ENCODE data around the gene BICC1.

BICC1 gene

GRCh38 chr10:58752665-58753064, 240.0 kb downstream of the BICC1 start:
- no peak for DNase-seq (ENCODE audit: low spot score)

GRCh38 chr10:58753425-58753824, 240.8 kb downstream of the BICC1 start:
- no peak for DNase-seq (ENCODE audit: low spot score)

DNA sequence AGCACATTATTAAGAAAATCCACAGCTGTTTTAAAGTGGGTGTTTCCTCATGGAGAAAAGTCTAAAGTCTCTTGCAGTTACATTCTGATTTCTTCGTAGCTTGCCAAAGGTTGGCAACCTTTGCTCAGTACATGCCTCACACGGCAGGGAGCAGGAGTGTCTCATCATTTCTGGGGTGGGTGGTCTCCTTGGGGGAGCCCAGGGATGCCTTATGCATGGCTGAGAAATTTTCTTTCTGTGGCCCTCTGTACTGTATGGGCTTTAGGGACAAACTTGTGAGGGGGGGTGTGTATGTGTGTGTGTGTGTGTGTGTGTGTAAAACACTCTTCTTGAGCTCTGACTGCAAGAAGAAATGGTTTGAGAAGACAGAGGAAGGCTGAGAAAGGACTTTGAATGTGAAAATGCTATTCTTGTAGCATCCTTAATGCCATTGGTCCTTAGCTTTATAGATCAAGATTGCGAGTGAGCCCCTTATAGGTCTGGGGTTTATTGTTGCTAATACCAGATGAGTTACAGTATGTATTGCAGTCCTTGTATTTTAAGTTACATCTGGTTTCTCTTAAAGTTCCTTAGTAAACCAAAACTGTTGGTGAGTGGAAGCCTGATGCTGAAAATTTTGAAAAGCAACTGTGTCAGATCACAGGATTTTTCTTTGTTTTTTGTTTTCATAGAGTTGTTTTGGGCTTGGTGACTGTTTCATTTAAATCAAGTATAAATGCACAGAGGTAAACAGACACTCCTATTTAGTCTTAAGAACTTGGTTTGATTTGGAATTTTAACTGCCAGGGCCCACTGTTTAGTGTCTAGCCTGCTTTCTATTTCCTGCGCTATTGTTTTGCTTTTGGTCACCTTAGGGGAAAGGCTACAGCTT, 242.0 kb downstream of the BICC1 start:
- DNase-seq (ENCODE audit: low spot score): no peak

- no peak for DNase-seq (ENCODE audit: low spot score)
These were observed 242.6 kb downstream of the BICC1 start for GRCh38 chr10:58755340-58755610.

GRCh38 chr10:58755677-58756076, 243.0 kb downstream of the BICC1 start:
- peak; percentile 5 for DNase-seq (ENCODE audit: low spot score)

GRCh38 chr10:58756130-58756719, 243.6 kb downstream of the BICC1 start:
- no peak for DNase-seq (ENCODE audit: low spot score)

DNA sequence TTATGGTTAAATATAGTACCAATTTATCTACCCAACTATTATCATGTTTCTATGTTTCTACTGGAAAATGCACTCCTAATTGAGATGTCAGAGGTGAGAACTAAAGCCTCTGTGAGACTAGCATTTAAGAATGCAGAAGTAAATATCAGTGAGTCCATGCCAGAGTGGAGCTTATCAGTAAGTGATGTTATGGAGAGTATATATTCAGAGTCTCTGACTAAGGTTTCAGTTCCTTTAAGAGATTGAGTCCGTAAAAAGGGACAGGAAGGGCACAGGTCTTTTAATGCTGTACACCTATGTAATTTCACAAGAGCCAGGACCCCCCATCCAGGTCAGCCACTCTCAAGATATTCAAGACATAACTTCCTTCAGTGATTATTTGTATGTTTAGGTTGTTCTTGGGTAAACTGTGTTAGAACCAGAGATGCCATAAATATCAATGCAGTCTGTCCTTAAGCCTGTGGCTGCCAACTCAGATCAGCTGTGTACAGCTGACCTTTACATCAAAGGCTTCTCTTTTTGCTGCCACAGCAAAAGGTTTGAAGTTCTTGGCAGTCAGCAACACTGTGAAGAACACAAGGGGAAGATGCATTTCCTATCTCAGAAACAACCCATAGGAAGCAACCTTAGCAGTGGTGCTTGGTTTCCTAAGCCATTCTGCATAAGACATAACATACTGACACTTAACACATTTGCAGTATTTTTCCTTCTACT, 244.8 kb downstream of the BICC1 start:
- DNase-seq (ENCODE audit: low spot score): no peak

DNA sequence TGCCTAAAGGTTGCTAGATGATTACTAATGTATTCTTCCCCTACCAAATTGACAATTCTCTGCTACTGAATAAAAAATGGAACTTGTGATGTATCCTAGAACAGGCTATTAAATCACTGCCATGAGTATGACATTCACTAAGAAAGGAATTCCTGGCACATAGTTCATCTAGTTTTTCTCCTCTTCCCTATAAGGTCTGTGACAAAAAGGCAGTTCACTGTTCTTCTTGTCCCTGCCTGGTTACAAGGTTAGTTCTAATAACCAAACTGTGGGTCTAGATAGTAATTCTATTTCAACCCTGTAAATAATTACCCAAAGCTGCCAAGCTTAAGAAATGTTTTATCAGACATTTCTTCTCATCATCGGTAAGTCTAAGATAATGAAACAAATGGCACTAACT, 245.6 kb downstream of the BICC1 start:
- no peak for DNase-seq (ENCODE audit: low spot score)

- DNase-seq (ENCODE audit: low spot score): no peak
These were observed 251.5 kb downstream of the BICC1 start for GRCh38 chr10:58764087-58764747.

- DNase-seq (ENCODE audit: low spot score): no peak
These were observed 253.2 kb downstream of the BICC1 start for GRCh38 chr10:58765910-58766309.

GRCh38 chr10:58767652-58768051, 255.0 kb downstream of the BICC1 start:
- no peak for DNase-seq (ENCODE audit: low spot score)

DNA sequence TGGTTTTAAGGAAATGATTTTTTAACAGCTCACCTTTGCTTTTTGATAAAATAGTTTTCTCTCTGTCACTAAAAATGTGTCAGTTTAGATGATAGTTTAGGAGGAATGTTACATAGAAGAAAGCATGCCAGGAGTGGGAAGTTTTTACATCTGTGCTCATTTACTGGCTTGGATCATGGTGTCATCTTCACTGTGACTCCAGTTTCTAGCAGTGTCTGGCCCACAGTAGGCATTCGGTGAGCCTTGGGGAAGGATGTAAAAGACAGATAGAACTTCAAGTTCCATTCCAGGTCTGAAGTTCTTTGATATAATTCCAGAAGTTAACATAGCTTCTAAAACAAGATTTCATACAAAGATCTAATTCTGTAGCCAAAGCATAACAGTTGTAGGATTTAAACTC, 259.2 kb downstream of the BICC1 start:
- DNase-seq (ENCODE audit: low spot score): no peak

DNA sequence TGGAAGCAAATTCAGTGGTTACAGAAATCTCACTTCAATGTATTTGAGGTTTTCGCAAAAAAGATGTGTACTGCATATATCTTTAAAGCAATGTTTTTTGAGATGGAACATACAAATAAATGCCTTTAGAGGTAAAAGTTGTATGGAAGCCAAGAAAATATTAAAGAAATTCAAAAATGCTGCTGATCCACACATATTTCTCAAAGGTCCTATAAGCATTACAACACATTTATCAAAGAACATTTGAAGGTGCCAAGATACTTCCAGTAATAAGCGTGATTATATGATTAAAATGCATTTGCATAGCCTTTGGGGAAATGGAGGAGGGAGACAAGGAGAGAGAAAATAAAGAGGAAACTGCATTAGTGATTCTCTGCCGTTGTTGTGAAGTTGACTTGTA, 260.1 kb downstream of the BICC1 start:
- DNase-seq (ENCODE audit: low spot score): no peak

GRCh38 chr10:58773341-58773740, 260.7 kb downstream of the BICC1 start:
- no peak for DNase-seq (ENCODE audit: low spot score)

DNA sequence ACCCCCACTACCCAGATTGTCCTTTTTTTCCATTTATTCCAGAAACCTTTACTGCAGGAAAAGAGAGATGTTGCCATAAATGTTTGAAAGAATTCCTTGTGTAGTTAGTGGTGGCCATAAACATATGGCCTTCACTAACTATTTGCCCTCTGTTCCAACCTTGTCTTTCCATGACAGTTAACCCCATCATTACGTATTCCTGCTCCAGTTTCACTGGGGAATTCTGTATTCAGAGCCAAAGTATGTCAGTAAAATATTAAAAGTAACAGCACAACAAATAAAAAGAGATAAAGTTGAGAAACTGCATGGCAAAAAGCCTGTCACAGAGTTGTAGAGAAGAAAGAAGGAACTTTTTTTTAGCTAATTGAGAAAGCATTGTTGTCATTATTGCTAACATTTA, 261.3 kb downstream of the BICC1 start:
- no peak for DNase-seq (ENCODE audit: low spot score)

GRCh38 chr10:58775960-58776567, 263.4 kb downstream of the BICC1 start:
- no peak for DNase-seq (ENCODE audit: low spot score)

DNA sequence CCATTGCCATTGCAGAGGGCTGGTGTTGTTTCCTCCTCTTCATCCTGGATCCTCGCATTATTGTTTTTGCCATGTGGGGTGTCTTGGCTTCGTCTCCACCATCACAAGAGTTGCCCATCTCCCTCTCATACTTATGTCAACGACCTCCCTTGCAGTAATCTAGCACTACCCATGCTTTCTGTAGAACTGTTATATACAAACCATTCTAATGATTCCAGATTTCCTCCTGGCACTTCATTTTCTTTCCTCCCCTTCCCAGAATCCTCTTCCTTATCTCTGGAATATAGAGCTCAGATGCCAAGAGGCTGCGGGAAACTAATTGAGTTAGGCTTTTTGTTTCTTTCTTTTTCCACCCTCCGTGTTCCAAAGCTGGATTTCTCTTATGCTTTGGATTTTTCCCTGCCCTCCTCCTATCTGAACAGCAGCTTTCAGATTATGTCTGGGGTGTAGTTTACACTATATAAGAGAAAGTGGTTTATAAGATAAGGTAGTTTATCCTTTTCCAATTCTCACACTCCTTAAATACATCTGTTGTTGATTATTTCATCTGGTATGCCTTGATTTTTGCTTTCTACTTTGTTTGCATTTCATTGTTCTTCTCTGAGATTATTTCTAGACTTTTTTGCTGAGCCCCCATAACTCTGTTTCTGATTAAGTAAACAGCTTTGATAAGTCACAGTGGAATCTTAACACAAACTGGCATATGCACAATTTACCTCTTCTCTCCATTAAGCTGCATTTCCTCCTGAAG, 264.1 kb downstream of the BICC1 start:
- no peak for DNase-seq (ENCODE audit: low spot score)

GRCh38 chr10:58778966-58779365, 266.3 kb downstream of the BICC1 start:
- no peak for DNase-seq (ENCODE audit: low spot score)

DNA sequence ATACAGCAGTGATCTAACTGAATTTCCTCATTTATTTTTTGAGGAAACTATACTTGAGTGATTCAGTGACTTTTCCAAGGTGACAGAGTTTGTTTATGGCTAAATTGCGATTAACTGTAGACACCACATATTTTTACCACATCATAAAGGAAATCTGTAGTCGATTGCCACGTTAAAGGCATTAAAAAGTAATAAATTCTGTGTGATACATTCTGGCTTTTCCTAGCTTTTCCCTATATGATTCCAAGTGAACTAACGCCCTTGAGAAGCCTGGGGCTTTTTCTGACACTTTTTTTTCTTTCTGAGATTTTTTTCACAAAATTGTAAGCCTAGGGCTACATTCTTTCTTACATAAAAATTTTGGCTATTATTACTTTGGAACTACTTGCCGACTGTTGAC, 266.9 kb downstream of the BICC1 start:
- no peak for DNase-seq (ENCODE audit: low spot score)

GRCh38 chr10:58780476-58780875, 267.8 kb downstream of the BICC1 start:
- no peak for DNase-seq (ENCODE audit: low spot score)

DNA sequence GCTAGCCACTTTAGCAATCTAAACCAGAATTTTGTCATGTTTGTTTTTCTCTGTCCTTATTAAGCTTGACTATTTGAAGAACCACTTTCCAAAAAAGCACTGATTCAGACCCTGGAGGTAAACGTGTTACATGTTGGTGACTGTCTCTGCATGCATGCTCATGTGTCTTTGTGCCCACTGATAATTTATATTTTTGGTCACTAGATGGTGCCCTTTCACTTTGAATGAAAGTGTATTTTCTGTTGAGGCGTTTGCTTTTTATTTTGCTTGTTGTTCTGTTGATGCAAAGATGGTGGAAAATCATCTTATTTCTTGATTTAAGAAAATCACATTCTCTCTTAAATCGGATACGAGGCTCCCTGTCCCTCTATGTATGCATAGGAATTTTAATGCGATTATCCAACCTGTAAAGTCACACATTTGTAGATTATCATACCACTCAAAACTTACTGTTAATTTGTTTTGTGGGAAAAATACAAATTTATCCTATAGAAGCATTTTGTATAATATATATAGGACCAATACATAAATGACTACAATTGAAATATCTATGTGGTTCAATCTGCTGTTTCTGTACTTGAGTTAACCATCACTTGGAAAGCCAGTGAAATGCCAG, 269.3 kb downstream of the BICC1 start:
- DNase-seq (ENCODE audit: low spot score): peak; percentile 40

Data from SW480 (cell line).